ENCODE data around the gene NR1I3. TPM values are rescaled to one million over a fixed set of nuclear protein-coding genes. Genes with fewer than 3 reads are reported as not detected.

The NR1I3 gene
- not detected in 2 replicates for total RNA-seq

GRCh38 chr1:161238039-161238473 is at the start of gene NR1I3:
NR1I3 (minus strand) TSS chr1:161238203; CDS start chr1:161236565, 1,638 bp downstream.

GRCh38 chr1:161258439-161259344 is 20.7 kb upstream of the NR1I3 start, which contains the start of gene PCP4L1:
PCP4L1 (plus strand) TSS chr1:161258745; CDS start chr1:161258975, 230 bp downstream.

GRCh38 chr1:161225534-161226319 is 12.3 kb downstream of the NR1I3 start, which contains the start of gene TOMM40L:
TOMM40L (plus strand) TSS chr1:161226060; CDS start chr1:161226490, 430 bp downstream.

GRCh38 chr1:161215076-161215475 is 22.9 kb downstream of the NR1I3 start, which contains the start of gene FCER1G:
FCER1G (plus strand) TSS chr1:161215295; CDS start chr1:161215322, 27 bp downstream.

GRCh38 chr1:161201836-161202712 is 35.9 kb downstream of the NR1I3 start, which contains the start of gene NDUFS2:
NDUFS2 (plus strand) TSS chr1:161202367; CDS start chr1:161202386, 19 bp downstream.

GRCh38 chr1:161198897-161199431 is 39.0 kb downstream of the NR1I3 start, which contains the start of gene ADAMTS4:
ADAMTS4 (minus strand) TSS chr1:161199054; CDS start chr1:161198627, 427 bp downstream.

Other genes with a start within 250 kb of the NR1I3 start
- gene F11R, start 217.1 kb downstream of the NR1I3 start, total RNA-seq = 143 and 151 TPM in 2 replicates
- gene TSTD1, start 199.2 kb downstream of the NR1I3 start, total RNA-seq = 8.9 and 22.9 TPM in 2 replicates
- gene USF1, start 192.2 kb downstream of the NR1I3 start, total RNA-seq = 87.5 and 122 TPM in 2 replicates
- under 0.01 TPM in 1 of 2 replicates, not detected in the other for gene ARHGAP30, start 168.3 kb downstream of the NR1I3 start, total RNA-seq
- gene NECTIN4, start 148.6 kb downstream of the NR1I3 start, total RNA-seq = 0.18 and 0.19 TPM in 2 replicates
- 0.66 and 1.1 TPM in 2 replicates for gene KLHDC9, start 139.8 kb downstream of the NR1I3 start, total RNA-seq
- 65.2 and 79.2 TPM in 2 replicates for gene PFDN2, start 120.2 kb downstream of the NR1I3 start, total RNA-seq
- gene NIT1, start 120.1 kb downstream of the NR1I3 start, total RNA-seq = 10.1 and 13.4 TPM in 2 replicates
- 26.6 and 30.6 TPM in 2 replicates for gene DEDD, start 105.5 kb downstream of the NR1I3 start, total RNA-seq
- gene UFC1, start 84.2 kb downstream of the NR1I3 start, total RNA-seq = 124 and 137 TPM in 2 replicates
- gene USP21, start 78.7 kb downstream of the NR1I3 start, total RNA-seq = 4.0 and 5.6 TPM in 2 replicates
- gene PPOX, start 71.8 kb downstream of the NR1I3 start, total RNA-seq = 12.1 and 16.0 TPM in 2 replicates
- 19.1 and 21.3 TPM in 2 replicates for gene B4GALT3, start 60.7 kb downstream of the NR1I3 start, total RNA-seq
- gene ADAMTS4, start 39.1 kb downstream of the NR1I3 start, total RNA-seq = 13.9 and 58.5 TPM in 2 replicates
- gene NDUFS2, start 35.8 kb downstream of the NR1I3 start, total RNA-seq = 174 and 182 TPM in 2 replicates
- 0.36 and 0.47 TPM in 2 replicates for gene FCER1G, start 22.9 kb downstream of the NR1I3 start, total RNA-seq
- not detected in 2 replicates for gene APOA2, start 14.6 kb downstream of the NR1I3 start, total RNA-seq
- gene TOMM40L, start 12.1 kb downstream of the NR1I3 start, total RNA-seq = 16.8 and 17.5 TPM in 2 replicates
- not detected in 2 replicates for gene PCP4L1, start 20.5 kb upstream of the NR1I3 start, total RNA-seq
- gene MPZ, start 71.8 kb upstream of the NR1I3 start, total RNA-seq = 0.54 and 1.2 TPM in 2 replicates
- gene SDHC, start 76.2 kb upstream of the NR1I3 start, total RNA-seq = 14.1 and 20.5 TPM in 2 replicates
- gene CFAP126, start 129.7 kb upstream of the NR1I3 start, total RNA-seq = not detected in 2 replicates

All from endothelial cell of coronary artery (primary cell).